HepG2 (cell line): Measurements from ENCODE around the gene PSORS1C2. TPM values are rescaled to one million over a fixed set of nuclear protein-coding genes. Genes with fewer than 3 reads are reported as not detected.

Experiments used
- ATAC-seq: fragments of 200-7000 bp; cut with Tn5 transposase; 3 replicates; pipeline ENCODE4 v1.9.1; 2020; ENCODE audit warnings: mild to moderate bottlenecking, moderate library complexity
- BruUV-seq: library from RNA; stranded (reverse); fragments of 400-500 nt; replicated peaks from 2 replicates; lab custom pipeline; 2021; lab: Mats Ljungman, UMichigan
- CTCF ChIA-PET: fragments of 300-600 bp; formaldehyde crosslinking; extraction: SDS; loops from one replicate; lab custom pipeline; 2021; ENCODE audit warnings: low total read pairs, inconsistent platforms, low intra/inter-chr PET ratio; lab: Yijun Ruan, JAX
- POLR2A ChIA-PET: fragments of 350-600 bp; sonication (Branson Sonifier 250); formaldehyde crosslinking; loops from one replicate; lab custom pipeline; 2020; ENCODE audit warnings: antibody characterized with exemption, inconsistent platforms; lab: Yijun Ruan, JAX
- DNase-seq: peaks from one replicate; pipeline ENCODE4 v3.0.0-alpha.2; 2015; ENCODE audit warnings: low spot score
- FAIRE-seq: peaks from 3 replicates; lab custom pipeline; 2011; peaks lifted over from hg19 to GRCh38; lab: Jason Lieb, UNC
- H2AFZ ChIP-seq: one replicate; pipeline ENCODE4 v1.6.1; 2011; ENCODE audit warnings: low read length, inconsistent platforms
- H3K27ac ChIP-seq: fragments of 300-600 bp; 3 replicates; pipeline ENCODE4 v1.8.0; 2011; ENCODE audit warnings: mixed run types, mild to moderate bottlenecking, mixed read lengths, low read length, inconsistent platforms; ENCODE audit not compliant: insufficient read depth; ENCODE audit errors: extremely low read length
- H3K27me3 ChIP-seq, 2 experiments: fragments of 200-600 bp in 1 of 2; 2 replicates in 1 of 2; 3 replicates in 1 of 2; pipeline versions ENCODE4 v1.6.0 to v1.8.0; 2011; ENCODE audit warnings: low read length in 2 of 2, mild to moderate bottlenecking in 2 of 2, moderate library complexity in 2 of 2, inconsistent platforms in 1 of 2; ENCODE audit not compliant: insufficient read depth in 2 of 2, control insufficient read depth in 1 of 2
- H3K36me3 ChIP-seq, 2 experiments: fragments of 200-600 bp in 1 of 2; replicated peaks in 1 of 2; 2 replicates in 1 of 2; 3 replicates in 1 of 2; pipeline versions ENCODE4 v1.5.1 to v1.8.0; 2011; ENCODE audit warnings: low read length in 2 of 2, inconsistent platforms in 1 of 2; ENCODE audit not compliant: insufficient read depth in 2 of 2, control insufficient read depth in 1 of 2
- H3K4me1 ChIP-seq: 2 replicates; pipeline ENCODE4 v1.5.1; 2012; ENCODE audit warnings: low read length, inconsistent platforms; ENCODE audit not compliant: insufficient read depth
- H3K4me2 ChIP-seq: 2 replicates; pipeline ENCODE4 v1.6.0; 2011; ENCODE audit warnings: low read depth, low read length, inconsistent platforms
- H3K4me3 ChIP-seq, 3 experiments: fragments of 200-600 bp in 1 of 3; sonication (generic), shearing (Covaris generic) in 1 of 3; replicated peaks in 1 of 3; 2 replicates each; pipeline ENCODE4 v1.5.1; 2011 to 2016; ENCODE audit warnings: low read length in 3 of 3, inconsistent platforms in 2 of 3, low read depth in 2 of 3, mild to moderate bottlenecking in 2 of 3, control low read depth in 1 of 3, mixed read lengths in 1 of 3; ENCODE audit not compliant: insufficient read depth in 1 of 3
- H3K79me2 ChIP-seq: one replicate; pipeline ENCODE4 v1.6.1; 2011; ENCODE audit warnings: low read length, inconsistent platforms; ENCODE audit not compliant: insufficient read depth
- H3K9ac ChIP-seq: 2 replicates; pipeline ENCODE4 v1.6.0; 2011; ENCODE audit warnings: mild to moderate bottlenecking, low read depth, low read length, inconsistent platforms; ENCODE audit not compliant: insufficient read depth
- H3K9me3 ChIP-seq: 2 replicates; pipeline ENCODE4 v1.5.1; 2012; ENCODE audit warnings: mild to moderate bottlenecking, low read length
- H4K20me1 ChIP-seq: 2 replicates; pipeline ENCODE4 v1.6.0; 2011; ENCODE audit warnings: inconsistent platforms, mild to moderate bottlenecking, low read length, moderate library complexity; ENCODE audit not compliant: insufficient read depth
- AKNA ChIP-seq: sonication (generic); formaldehyde crosslinking; IDR thresholded peaks from 2 replicates; pipeline ENCODE4 v1.4.0; 2020; ENCODE audit warnings: missing genetic modification reagents, borderline replicate concordance
- CBX1 ChIP-seq: IDR thresholded peaks from one replicate; pipeline ENCODE4 v1.6.1; 2016; ENCODE audit warnings: antibody characterized with exemption, low read depth
- DMAP1 ChIP-seq: IDR thresholded peaks from 2 replicates; pipeline ENCODE4 v1.6.1; 2016
- SMARCC2 ChIP-seq: fragments of 450-650 bp; IDR thresholded peaks from 2 replicates; pipeline ENCODE4 v1.6.1; 2017; ENCODE audit warnings: antibody characterized with exemption, mild to moderate bottlenecking
- TFDP2 ChIP-seq: sonication (generic); formaldehyde crosslinking; IDR thresholded peaks from 2 replicates; pipeline ENCODE4 v1.4.0; 2020; ENCODE audit warnings: missing genetic modification reagents
- THAP11 ChIP-seq: IDR thresholded peaks from 2 replicates; pipeline ENCODE4 v1.6.1; 2016; ENCODE audit warnings: missing biosample characterization, missing genetic modification reagents
- TMF1 ChIP-seq: sonication (generic); formaldehyde crosslinking; IDR thresholded peaks from 2 replicates; pipeline ENCODE4 v1.8.1; 2022; ENCODE audit warnings: low read depth, missing genetic modification reagents
- ZNF24 ChIP-seq: fragments of 450-650 bp; IDR thresholded peaks from 2 replicates; pipeline ENCODE4 v1.6.1; 2017; ENCODE audit warnings: antibody characterized with exemption, mild to moderate bottlenecking
- ZNF441 ChIP-seq: sonication (generic); formaldehyde crosslinking; IDR thresholded peaks from 2 replicates; pipeline ENCODE4 v1.7.0; 2021; ENCODE audit warnings: missing genetic modification reagents, borderline replicate concordance
- ZNF563 ChIP-seq: sonication (generic); formaldehyde crosslinking; IDR thresholded peaks from 2 replicates; pipeline ENCODE4 v1.8.0; 2022; ENCODE audit warnings: mild to moderate bottlenecking, moderate library complexity, missing genetic modification reagents
- ZNF644 ChIP-seq: IDR thresholded peaks from 2 replicates; pipeline ENCODE4 v1.6.1; 2016; ENCODE audit warnings: low read depth
- WGBS: methylation state at CpG from one replicate; pipeline ENCODE4 v1.1.6; 2017; ENCODE audit warnings: low lambda C conversion rate; 5-methylcytosine and 5-hydroxymethylcytosine counted together
- in situ Hi-C: cut with HindIII; loops from 2 replicates; pipeline ENCODE4 v1.10.0; 2017; ENCODE audit warnings: low pct_unique_long_range_greater_than_20kb; ENCODE audit not compliant: extremely low pct_ligation_motif_present
- intact Hi-C: fragments of 100-400 bp; cut with micrococcal nuclease; formaldehyde crosslinking; loops from one replicate; pipeline ENCODE4 v1.10.0; 2022; ENCODE audit not compliant: unreplicated experiment
- polyA plus RNA-seq, 8 experiments: library from polyadenylated mRNA; depleted of rRNA in 3 of 8; stranded (reverse) in 7 of 8; unstranded in 1 of 8; fragments of >200 nt; fragmentation: Illumina TruSeq in 4 of 8; extraction: Trizol in 4 of 8; gene quantifications; 2 replicates each; pipeline versions ENCODE4 v1.2.1 to v1.2.3, GENCODE V29; 2011 to 2016; ENCODE audit warnings: low read depth in 4 of 8, missing spikeins in 1 of 8, mixed read lengths in 1 of 8; ENCODE audit not compliant: insufficient read depth in 1 of 8
- total RNA-seq, 5 experiments: library from RNA; depleted of rRNA; stranded (reverse); fragments of >200 nt; fragmentation: Illumina TruSeq; extraction: Trizol; gene quantifications; 2 replicates each; pipeline ENCODE4 v1.2.3, GENCODE V29; 2016; ENCODE audit warnings: low read depth in 1 of 5

Gene PSORS1C2
- total and polyA plus RNA-seq, 2 of the 13 experiments (the other 11 are each of a cell fraction or from before 2014, with no cell fraction given) = not detected

- no peak for TF ChIP-seq SMARCC2
These were observed 6.1 kb upstream of the PSORS1C2 start (continued) for GRCh38 chr6:31144970-31145340.

GRCh38 chr6:31144296-31144969 is 5.6 kb upstream of the PSORS1C2 start:
- Histone ChIP-seq H2AFZ (no peak overlapping the region), H4K20me1 (no peaks in the 10 kb centered on the region), H3K9ac (no peak overlapping the region), H3K36me3 (peaks cover 4 to 18% of the 10 kb centered on the region in 2 experiments; a peak in 4 of 5 replicates), H3K27me3 (no peaks in the 10 kb centered on the region), H3K4me2 (no peak overlapping the region), H3K79me2 (no peaks in the 10 kb centered on the region), H3K4me1 (no peaks in the 10 kb centered on the region), H3K4me3 (no peak overlapping the region), H3K27ac (no peak overlapping the region), H3K9me3 (no peaks in the 10 kb centered on the region)
- no peak for FAIRE-seq
- CTCF ChIA-PET = no interaction called here
- no peak for ATAC-seq
- POLR2A ChIA-PET = no interaction called here
- intact Hi-C loops = no loop called here
- 94% methylated on average over 17 of the region's 18 CpGs for WGBS
- in situ Hi-C loops = no loop called here
- DNase-seq = no peak
- TF ChIP-seq TMF1 (CRISPR knock-in tag) (no peak), DMAP1 (no peak), ZNF24 (no peak), AKNA (no peak), ZNF563 (CRISPR knock-in tag) (no peak), ZNF441 (CRISPR knock-in tag) (no peak), THAP11 (CRISPR knock-in tag) (no peak), CBX1 (no peak), TFDP2 (no peak), ZNF644 (CRISPR knock-in tag) (no peak)
- no TSS peak for BruUV-seq
